ENCODE measurements around the gene MAGEA3.
"Not testable (repeated sequence)": the region's sequence is repeated elsewhere in the genome, so short reads cannot be mapped to it uniquely, and the experiment has no call there.

MAGEA3 gene

DNA sequence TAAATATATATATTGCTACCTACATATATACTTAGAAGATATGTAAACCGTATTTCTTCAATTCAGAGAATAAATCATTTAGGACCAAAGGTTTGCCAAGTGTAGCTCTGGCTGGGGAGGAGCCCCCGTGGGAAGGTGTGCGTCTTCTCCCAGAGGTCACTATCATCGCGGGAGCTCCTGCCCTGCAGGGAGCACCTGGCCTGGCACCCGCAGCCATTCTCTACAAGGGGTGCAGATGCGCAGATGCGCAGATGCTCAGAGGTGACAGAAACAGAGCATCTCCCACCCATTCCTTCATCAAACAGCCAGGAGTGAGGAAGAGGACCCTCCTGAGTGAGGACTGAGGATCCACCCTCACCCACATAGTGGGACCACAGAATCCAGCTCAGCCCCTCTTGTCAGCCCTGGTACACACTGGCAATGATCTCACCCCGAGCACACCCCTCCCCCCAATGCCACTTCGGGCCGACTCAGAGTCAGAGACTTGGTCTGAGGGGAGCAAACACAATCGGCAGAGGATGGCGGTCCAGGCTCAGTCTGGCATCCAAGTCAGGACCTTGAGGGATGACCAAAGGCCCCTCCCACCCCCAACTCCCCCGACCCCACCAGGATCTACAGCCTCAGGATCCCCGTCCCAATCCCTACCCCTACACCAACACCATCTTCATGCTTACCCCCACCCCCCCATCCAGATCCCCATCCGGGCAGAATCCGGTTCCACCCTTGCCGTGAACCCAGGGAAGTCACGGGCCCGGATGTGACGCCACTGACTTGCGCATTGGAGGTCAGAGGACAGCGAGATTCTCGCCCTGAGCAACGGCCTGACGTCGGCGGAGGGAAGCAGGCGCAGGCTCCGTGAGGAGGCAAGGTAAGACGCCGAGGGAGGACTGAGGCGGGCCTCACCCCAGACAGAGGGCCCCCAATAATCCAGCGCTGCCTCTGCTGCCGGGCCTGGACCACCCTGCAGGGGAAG lies 15.5 kb downstream of the MAGEA3 start, which contains the start of gene MAGEA2B:
Gene MAGEA2B (plus strand): TSS at position 814 of the 973 bp plus-strand sequence. CDS start 2,479 bp downstream, outside the sequence.
- not testable (repeated sequence) for H3K36me3 ChIP-seq (ENCODE audit: control insufficient read depth, insufficient read depth, low read length); H3K9ac ChIP-seq; H3K27ac ChIP-seq; H3K27me3 ChIP-seq (ENCODE audit: control insufficient read depth, insufficient read depth, low read length); H2AFZ ChIP-seq; H3K4me2 ChIP-seq (ENCODE audit: low read length); H3K4me1 ChIP-seq; H3K79me2 ChIP-seq; H3K9me3 ChIP-seq (ENCODE audit: control insufficient read depth, low read length); H3K4me3 ChIP-seq (ENCODE audit: low read depth, low read length)

DNA sequence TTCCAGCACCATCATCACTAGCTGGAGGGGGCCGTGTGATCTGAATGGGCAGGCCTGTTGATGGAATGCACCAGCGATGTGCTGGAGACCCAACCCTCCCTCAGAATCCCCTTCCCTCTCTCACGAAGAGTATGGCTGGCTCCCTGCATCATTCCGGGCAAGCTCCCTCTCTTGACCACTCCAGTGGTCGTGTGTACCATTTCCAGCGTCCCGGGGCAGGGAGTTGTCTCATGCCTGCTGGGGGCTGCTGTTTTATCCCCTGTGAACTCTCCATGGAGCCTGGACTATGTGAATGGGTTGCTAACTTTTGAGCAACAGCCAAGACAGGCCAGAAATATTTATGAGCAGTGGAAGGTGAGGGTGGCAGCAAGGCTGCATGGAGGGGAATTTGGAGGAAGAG lies 26.8 kb downstream of the MAGEA3 start:
- Histone ChIP-seq H3K27ac (no peak overlapping the region), H2AFZ (no peak overlapping the region), H3K79me2 (no peaks in the 10 kb centered on the region), H3K4me2 (ENCODE audit: low read length) (no peak overlapping the region), H3K4me1 (no peaks in the 10 kb centered on the region), H3K9ac (no peak overlapping the region), H3K27me3 (ENCODE audit: control insufficient read depth, insufficient read depth, low read length) (no peaks in the 10 kb centered on the region), H3K4me3 (ENCODE audit: low read depth, low read length) (no peak overlapping the region), H3K36me3 (ENCODE audit: control insufficient read depth, insufficient read depth, low read length) (no peaks in the 10 kb centered on the region), H3K9me3 (ENCODE audit: control insufficient read depth, low read length) (no peaks in the 10 kb centered on the region)
- no peak for TF ChIP-seq CTCF (IDR thresholded peaks at IDR 0.05)

DNA sequence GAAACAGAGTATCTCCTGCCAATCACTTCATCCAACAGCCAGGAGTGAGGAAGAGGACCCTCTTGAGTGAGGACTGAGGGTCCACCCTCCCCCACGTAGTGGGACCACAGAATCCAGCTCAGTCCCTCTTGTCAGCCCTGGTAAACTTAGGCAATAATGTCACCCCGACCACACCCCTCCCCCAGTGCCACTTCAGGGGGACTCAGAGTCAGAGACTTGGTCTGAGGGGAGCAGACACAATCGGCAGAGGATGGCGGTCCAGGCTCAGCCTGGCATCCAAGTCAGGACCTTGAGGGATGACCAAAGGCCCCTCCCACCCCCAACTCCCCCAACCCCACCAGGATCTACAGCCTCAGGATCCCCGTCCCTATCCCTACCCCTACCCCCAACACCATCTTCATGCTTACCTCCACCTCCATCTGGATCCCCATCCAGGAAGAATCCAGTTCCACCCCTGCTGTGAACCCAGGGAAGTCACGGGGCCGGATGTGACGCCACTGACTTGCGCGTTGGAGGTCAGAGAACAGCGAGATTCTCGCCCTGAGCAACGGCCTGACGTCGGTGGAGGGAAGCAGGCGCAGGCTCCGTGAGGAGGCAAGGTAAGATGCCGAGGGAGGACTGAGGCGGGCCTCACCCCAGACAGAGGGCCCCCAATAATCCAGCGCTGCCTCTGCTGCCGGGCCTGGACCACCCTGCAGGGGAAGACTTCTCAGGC lies 34.8 kb downstream of the MAGEA3 start, which contains the start of the genes CSAG1 and MAGEA12:
Gene CSAG1 (minus strand): TSS at position 461 of the 715 bp plus-strand sequence. CDS start 1,261 bp downstream, outside the sequence.
Gene MAGEA12 (plus strand): TSS at position 497 of the 715 bp plus-strand sequence. CDS start 2,405 bp downstream, outside the sequence.
- Histone ChIP-seq H3K4me3 (ENCODE audit: low read depth, low read length) (no peak within 1 kb of the TSS), H3K79me2 (no peaks in the 10 kb centered on the region), H3K27me3 (ENCODE audit: control insufficient read depth, insufficient read depth, low read length) (no peaks in the 10 kb centered on the region), H3K27ac (no peak within 1 kb of the TSS), H3K36me3 (ENCODE audit: control insufficient read depth, insufficient read depth, low read length) (no peaks in the 10 kb centered on the region), H3K4me2 (ENCODE audit: low read length) (no peak within 1 kb of the TSS), H3K9me3 (ENCODE audit: control insufficient read depth, low read length) (no peaks in the 10 kb centered on the region), H2AFZ (no peak within 1 kb of the TSS), H3K9ac (no peak within 1 kb of the TSS), H3K4me1 (no peaks in the 10 kb centered on the region)
- no peak for TF ChIP-seq CTCF (IDR thresholded peaks at IDR 0.05)

GRCh38 chrX:152734143-152734858 lies 35.7 kb downstream of the MAGEA3 start:
- not testable (repeated sequence) for H2AFZ ChIP-seq; H3K4me1 ChIP-seq; H3K4me3 ChIP-seq (ENCODE audit: low read depth, low read length); H3K79me2 ChIP-seq; H3K9me3 ChIP-seq (ENCODE audit: control insufficient read depth, low read length); H3K27ac ChIP-seq; H3K27me3 ChIP-seq (ENCODE audit: control insufficient read depth, insufficient read depth, low read length); H3K4me2 ChIP-seq (ENCODE audit: low read length); H3K9ac ChIP-seq; H3K36me3 ChIP-seq (ENCODE audit: control insufficient read depth, insufficient read depth, low read length)

DNA sequence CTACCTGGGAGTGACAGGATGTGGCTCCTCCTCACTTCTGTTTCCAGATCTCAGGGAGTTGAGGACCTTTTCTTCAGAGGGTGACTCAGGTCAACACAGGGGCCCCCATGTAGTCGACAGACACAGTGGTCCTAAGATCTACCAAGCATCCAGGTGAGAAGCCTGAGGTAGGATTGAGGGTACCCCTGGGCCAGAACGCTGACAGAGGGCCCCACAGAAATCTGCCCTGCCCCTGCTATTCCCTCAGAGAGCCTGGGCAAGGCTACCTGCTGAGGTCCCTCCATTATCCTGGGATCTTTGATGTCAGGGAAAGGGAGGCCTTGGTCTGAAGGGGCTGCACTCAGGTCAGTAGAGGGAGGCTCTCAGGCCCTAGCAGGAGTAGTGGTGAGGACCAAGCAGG lies 36.5 kb downstream of the MAGEA3 start:
- no peaks in the 10 kb centered on the region for H3K9me3 ChIP-seq (ENCODE audit: control insufficient read depth, low read length)
- no peak overlapping the region for H3K4me3 ChIP-seq (ENCODE audit: low read depth, low read length)
- no peak overlapping the region for H3K27ac ChIP-seq
- no peak overlapping the region for H3K9ac ChIP-seq
- no peaks in the 10 kb centered on the region for H3K27me3 ChIP-seq (ENCODE audit: control insufficient read depth, insufficient read depth, low read length)
- H3K79me2 ChIP-seq: no peaks in the 10 kb centered on the region
- no peak overlapping the region for H3K4me2 ChIP-seq (ENCODE audit: low read length)
- no peaks in the 10 kb centered on the region for H3K36me3 ChIP-seq (ENCODE audit: control insufficient read depth, insufficient read depth, low read length)
- H2AFZ ChIP-seq: no peak overlapping the region
- no peaks in the 10 kb centered on the region for H3K4me1 ChIP-seq
- no peak for TF ChIP-seq CTCF (IDR thresholded peaks at IDR 0.05)

Data from parathyroid adenoma (tissue), 2 donors.